Body of pancreas (tissue), 4 donors: ENCODE results near the gene PPA1. TPM values are rescaled to one million over a fixed set of nuclear protein-coding genes. Genes with fewer than 3 reads are reported as not detected.
A peak's percentile ranks its signal among the peaks of the same experiment; 100 is the strongest.
"Not testable (repeated sequence)": the region's sequence is repeated elsewhere in the genome, so short reads cannot be mapped to it uniquely, and the experiment has no call there.

Source experiments
- ATAC-seq: fragments of 150-250 bp; one replicate; pipeline ENCODE4 v1.9.1; 2016
- DNase-seq, 4 donors: peaks; one replicate each; pipeline ENCODE4 v3.0.0-alpha.2; 2019
- H3K27ac ChIP-seq, 4 donors: fragments of 200-600 bp; sonication (generic); 1 replicate in 3 of 4; 2 replicates in 1 of 4; pipeline versions ENCODE4 v1.5.1 to v1.6.1; 2016 to 2019; ENCODE audit warnings: mild to moderate bottlenecking in 1 of 4, mixed read lengths in 1 of 4, moderate library complexity in 1 of 4
- H3K27me3 ChIP-seq, 2 donors: fragments of 200-600 bp; sonication (generic); one replicate each; pipeline ENCODE4 v1.6.0; 2016; ENCODE audit warnings: mild to moderate bottlenecking in 1 of 2
- H3K36me3 ChIP-seq, 2 donors: fragments of 200-600 bp; sonication (generic); replicated peaks in 1 of 2; 2 replicates each; pipeline ENCODE4 v1.5.1; 2016; ENCODE audit warnings: low read depth in 2 of 2; ENCODE audit not compliant: insufficient read depth in 1 of 2
- H3K4me1 ChIP-seq: fragments of 200-600 bp; sonication (generic); one replicate; pipeline ENCODE4 v1.6.0; 2016
- H3K4me3 ChIP-seq, 2 donors: fragments of 200-600 bp; sonication (generic); 1 replicate in 1 of 2; 2 replicates in 1 of 2; pipeline ENCODE4 v1.5.1; 2016 to 2019
- H3K9me3 ChIP-seq, 3 donors: fragments of 200-600 bp; sonication (generic); 1 replicate in 2 of 3; 2 replicates in 1 of 3; pipeline ENCODE4 v1.5.1; 2016
- CTCF ChIP-seq, 7 experiments: fragments of 450-650 bp in 4 of 7; fragments of 200-600 bp in 3 of 7; sonication (generic) in 3 of 7; IDR thresholded peaks; one replicate each; pipeline ENCODE4 v1.5.1; 2016 to 2019; ENCODE audit warnings: antibody characterized with exemption in 7 of 7
- POLR2A ChIP-seq, 3 donors: fragments of 450-650 bp; IDR thresholded peaks; one replicate each; pipeline ENCODE4 v1.6.1; 2016; ENCODE audit warnings: antibody characterized with exemption in 3 of 3, mild to moderate bottlenecking in 2 of 3
- WGBS, 2 donors: methylation state at CpG; one replicate each; pipeline ENCODE4 v1.1.5; 2017; 5-methylcytosine and 5-hydroxymethylcytosine counted together
- intact Hi-C: fragments of 100-400 bp; cut with DNase I; formaldehyde crosslinking; loops from one replicate; pipeline ENCODE4 v1.15.1; 2023
- total RNA-seq, 2 donors: library from RNA; depleted of rRNA; stranded (reverse); fragments of >200 nt; gene quantifications; one replicate each; pipeline ENCODE4 v1.1.0, GENCODE V29; 2016

The PPA1 gene
- total RNA-seq, 2 donors from 2014 or later, result 101 to 108 TPM

DNA sequence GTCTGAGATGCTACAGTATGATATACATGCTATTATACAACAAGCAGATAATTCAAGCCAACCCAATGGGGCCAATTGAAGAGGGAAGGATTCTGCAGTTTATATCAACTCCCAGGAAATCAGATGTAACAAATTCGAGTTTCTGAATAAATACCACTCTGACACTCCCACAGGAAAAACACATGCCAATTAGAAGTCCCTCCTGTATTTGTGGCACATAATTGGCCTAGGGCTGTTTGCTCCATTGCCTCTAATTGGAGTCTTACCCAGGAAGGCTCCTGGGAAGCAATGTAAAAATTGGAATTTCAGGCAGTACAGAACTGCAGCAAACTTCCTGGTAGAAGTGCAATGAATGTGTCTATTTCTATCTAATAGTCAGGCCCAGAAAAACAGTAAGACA lies 4.7 kb downstream of the PPA1 start:
- Histone ChIP-seq H3K9me3 (no peaks in the 10 kb centered on the region), H3K27ac (peak overlapping the region; percentile 9 to 63 (median 42)), H3K27me3 (no peaks in the 10 kb centered on the region), H3K36me3 (peaks cover 0 to 4% of the 10 kb centered on the region in 2 donors), H3K4me3 (no peak overlapping the region), H3K4me1 (peaks cover 37% of the 10 kb centered on the region)
- DNase-seq, result no peak
- WGBS, 2 donors, result 32 to 38% methylated on average over 1 of the region's 1 CpG
- intact Hi-C loops, result no loop called here
- ATAC-seq, result no peak
- no peak for TF ChIP-seq POLR2A (IDR thresholded peaks at IDR 0.05)
- TF ChIP-seq CTCF (IDR thresholded peaks at IDR 0.05), result no peak

GRCh38 chr10:70227548-70228320 lies 5.5 kb downstream of the PPA1 start:
- ATAC-seq (peak; percentile 43), DNase-seq (peak in 2 of 4 donors; percentile 20 to 36)
- intact Hi-C loops, result no loop called here
- H3K4me1 ChIP-seq, result peaks cover 40% of the 10 kb centered on the region
- H3K9me3 ChIP-seq, result no peaks in the 10 kb centered on the region
- TF ChIP-seq CTCF (IDR thresholded peaks at IDR 0.05), result no peak
- TF ChIP-seq POLR2A (IDR thresholded peaks at IDR 0.05), result no peak
- 37 to 41% methylated on average over 3 of the region's 3 CpGs for WGBS, 2 donors
- H3K36me3 ChIP-seq, result peaks cover 0 to 4% of the 10 kb centered on the region in 2 donors
- peak overlapping the region in 3 of 4 donors; percentile 23 to 63 (median 62) for H3K27ac ChIP-seq
- H3K27me3 ChIP-seq, result no peaks in the 10 kb centered on the region
- H3K4me3 ChIP-seq, result no peak overlapping the region

GRCh38 chr10:70223728-70224127 lies 9.5 kb downstream of the PPA1 start:
- ATAC-seq, result no peak
- intact Hi-C loops, result loop anchor here (5.0 kb wide), 1 partner anchor 144 kb away; no protein-coding TSS in a partner anchor
- 92 to 93% methylated on average over 2 of the region's 2 CpGs for WGBS, 2 donors
- no peaks in the 10 kb centered on the region for H3K9me3 ChIP-seq
- DNase-seq, result no peak
- H3K4me3 ChIP-seq, result no peak overlapping the region
- H3K36me3 ChIP-seq, result no peaks in the 10 kb centered on the region
- peak overlapping the region in 1 of 4 donors; percentile 37 for H3K27ac ChIP-seq
- no peak for TF ChIP-seq CTCF (IDR thresholded peaks at IDR 0.05)
- H3K4me1 ChIP-seq, result peaks cover 39% of the 10 kb centered on the region
- H3K27me3 ChIP-seq, result no peaks in the 10 kb centered on the region

DNA sequence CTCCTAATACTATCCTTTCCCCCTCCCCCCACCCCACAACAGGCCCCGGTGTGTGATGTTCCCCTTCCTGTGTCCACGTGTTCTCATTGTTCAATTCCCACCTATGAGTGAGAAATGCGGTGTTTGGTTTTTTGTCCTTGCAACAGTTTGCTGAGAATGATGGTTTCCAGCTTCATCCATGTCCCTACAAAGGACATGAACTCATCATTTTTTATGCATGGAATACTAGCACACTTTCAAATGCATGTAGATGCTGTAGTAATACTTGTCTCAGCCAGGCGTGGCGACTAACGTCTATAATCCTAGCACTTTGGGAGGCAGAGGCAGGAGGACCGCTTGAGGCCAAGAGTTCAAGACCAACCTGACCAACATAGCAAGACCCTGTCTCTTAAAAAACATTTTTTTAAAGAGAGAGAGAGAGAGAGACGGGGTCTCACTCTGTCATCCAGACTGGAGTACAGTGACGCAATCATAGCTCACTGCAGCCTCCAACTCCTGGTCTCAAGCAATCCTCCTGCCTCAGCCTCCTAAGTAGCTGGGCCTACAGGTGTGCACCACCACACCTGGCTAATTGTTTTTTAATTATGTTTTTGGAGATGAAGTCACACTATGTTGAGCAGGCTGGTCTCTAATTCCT lies 10.3 kb downstream of the PPA1 start:
- ATAC-seq, DNase-seq, H3K4me3 ChIP-seq, H3K9me3 ChIP-seq, H3K27me3 ChIP-seq, H3K36me3 ChIP-seq: not testable (repeated sequence)
- WGBS, 2 donors, result 79% methylated on average over 7 to 9 of the region's 9 CpGs
- intact Hi-C loops, result loop anchor here (5.0 kb wide), 1 partner anchor 144 kb away; no protein-coding TSS in a partner anchor
- peaks cover 31% of the 10 kb centered on the region for H3K4me1 ChIP-seq
- peak overlapping the region in 3 of 4 donors; percentile 37 to 72 (median 56) for H3K27ac ChIP-seq

GRCh38 chr10:70222340-70222794 lies 10.9 kb downstream of the PPA1 start:
- 29 to 35% methylated on average over 3 of the region's 3 CpGs for WGBS, 2 donors
- TF ChIP-seq CTCF (IDR thresholded peaks at IDR 0.05) (no peak), POLR2A (IDR thresholded peaks at IDR 0.05) (no peak)
- Histone ChIP-seq H3K36me3 (peaks cover 0 to 4% of the 10 kb centered on the region in 2 donors), H3K4me3 (no peak overlapping the region), H3K9me3 (no peaks in the 10 kb centered on the region), H3K4me1 (peaks cover 25% of the 10 kb centered on the region), H3K27ac (peak overlapping the region; percentile 28 to 72 (median 50)), H3K27me3 (no peaks in the 10 kb centered on the region)
- ATAC-seq (peak; percentile 68), DNase-seq (peak in 3 of 4 donors; percentile 13 to 53 (median 52))
- intact Hi-C loops, result loop anchor here (5.0 kb wide), 1 partner anchor 145 kb away; no protein-coding TSS in a partner anchor
